ENCODE data around the gene DICER1.

- TF ChIP-seq CTCF (IDR thresholded peaks at IDR 0.05; ENCODE audit: low read depth, low read length, poor library complexity, severe bottlenecking) (no peak), EZH2phosphoT487 (IDR thresholded peaks at IDR 0.05; ENCODE audit: borderline replicate concordance, low read length) (no peak)
Observed at GRCh38 chr14:95044463-95045105, 112.7 kb downstream of the DICER1 start.

All from DOHH2 (cell line).